Measurements from ENCODE around the gene RBM15B.

The RBM15B gene

GRCh38 chr3:51375571-51375970 lies 15.5 kb upstream of the RBM15B start:
- no peak overlapping the region for H3K27ac ChIP-seq (ENCODE audit: insufficient read depth, low read depth, low read length, poor library complexity, severe bottlenecking)
- no peaks in the 10 kb centered on the region for H3K4me1 ChIP-seq (ENCODE audit: control insufficient read depth, insufficient read depth, low read length)
- no peaks in the 10 kb centered on the region for H3K9me3 ChIP-seq (ENCODE audit: control insufficient read depth, low read length)
- no peaks in the 10 kb centered on the region for H3K27me3 ChIP-seq (ENCODE audit: control insufficient read depth, insufficient read depth, low read length, poor library complexity, severe bottlenecking)
- no peak overlapping the region for H3K4me3 ChIP-seq (ENCODE audit: insufficient read depth, low read depth, low read length)
- no peaks in the 10 kb centered on the region for H3K36me3 ChIP-seq (ENCODE audit: control insufficient read depth, insufficient read depth, low read length)
- WGBS, 2 experiments, result 90 to 94% methylated on average over 8 of the region's 8 CpGs

- Histone ChIP-seq H3K36me3 (ENCODE audit: control insufficient read depth, insufficient read depth, low read length) (no peaks in the 10 kb centered on the region), H3K27me3 (ENCODE audit: control insufficient read depth, insufficient read depth, low read length, poor library complexity, severe bottlenecking) (no peaks in the 10 kb centered on the region), H3K9me3 (ENCODE audit: control insufficient read depth, low read length) (no peaks in the 10 kb centered on the region), H3K4me1 (ENCODE audit: control insufficient read depth, insufficient read depth, low read length) (no peaks in the 10 kb centered on the region), H3K4me3 (ENCODE audit: insufficient read depth, low read depth, low read length) (no peak overlapping the region), H3K27ac (ENCODE audit: insufficient read depth, low read depth, low read length, poor library complexity, severe bottlenecking) (no peak overlapping the region)
- WGBS, 2 experiments, result 95% methylated on average over 5 of the region's 5 CpGs
Observed at GRCh38 chr3:51378065-51378464, 13.0 kb upstream of the RBM15B start.

DNA sequence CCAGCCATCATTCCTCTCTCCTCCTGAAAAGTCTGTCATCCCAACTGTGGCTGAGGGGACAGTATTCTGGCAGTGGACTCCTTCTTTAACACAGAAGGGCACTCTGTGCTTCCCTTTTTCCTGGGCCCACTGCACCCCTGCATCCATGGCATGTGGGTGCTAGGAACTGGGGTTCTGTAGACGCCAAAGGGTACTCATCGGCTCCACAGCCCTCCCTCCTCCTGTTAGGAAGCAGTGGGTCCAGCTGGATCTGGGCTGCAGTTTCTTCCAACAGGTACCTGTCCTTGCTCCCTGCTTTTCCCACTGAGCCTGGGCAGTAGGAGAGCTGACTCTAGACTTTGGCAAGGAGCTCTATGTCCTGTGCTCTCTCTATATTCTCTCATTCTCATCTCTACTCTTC lies 12.4 kb upstream of the RBM15B start:
- no peaks in the 10 kb centered on the region for H3K27me3 ChIP-seq (ENCODE audit: control insufficient read depth, insufficient read depth, low read length, poor library complexity, severe bottlenecking)
- no peaks in the 10 kb centered on the region for H3K4me1 ChIP-seq (ENCODE audit: control insufficient read depth, insufficient read depth, low read length)
- no peaks in the 10 kb centered on the region for H3K9me3 ChIP-seq (ENCODE audit: control insufficient read depth, low read length)
- H3K36me3 ChIP-seq (ENCODE audit: control insufficient read depth, insufficient read depth, low read length), result no peaks in the 10 kb centered on the region
- no peak overlapping the region for H3K4me3 ChIP-seq (ENCODE audit: insufficient read depth, low read depth, low read length)
- H3K27ac ChIP-seq (ENCODE audit: insufficient read depth, low read depth, low read length, poor library complexity, severe bottlenecking), result no peak overlapping the region
- WGBS, 2 experiments, result 92 to 96% methylated on average over 2 of the region's 2 CpGs

GRCh38 chr3:51379301-51379700 lies 11.8 kb upstream of the RBM15B start:
- H3K4me3 ChIP-seq (ENCODE audit: insufficient read depth, low read depth, low read length), result no peak overlapping the region
- H3K27ac ChIP-seq (ENCODE audit: insufficient read depth, low read depth, low read length, poor library complexity, severe bottlenecking), result no peak overlapping the region
- H3K4me1 ChIP-seq (ENCODE audit: control insufficient read depth, insufficient read depth, low read length), result no peaks in the 10 kb centered on the region
- no peaks in the 10 kb centered on the region for H3K27me3 ChIP-seq (ENCODE audit: control insufficient read depth, insufficient read depth, low read length, poor library complexity, severe bottlenecking)
- no peaks in the 10 kb centered on the region for H3K36me3 ChIP-seq (ENCODE audit: control insufficient read depth, insufficient read depth, low read length)
- H3K9me3 ChIP-seq (ENCODE audit: control insufficient read depth, low read length), result no peaks in the 10 kb centered on the region
- 89% methylated on average over 8 of the region's 8 CpGs for WGBS, 2 experiments

DNA sequence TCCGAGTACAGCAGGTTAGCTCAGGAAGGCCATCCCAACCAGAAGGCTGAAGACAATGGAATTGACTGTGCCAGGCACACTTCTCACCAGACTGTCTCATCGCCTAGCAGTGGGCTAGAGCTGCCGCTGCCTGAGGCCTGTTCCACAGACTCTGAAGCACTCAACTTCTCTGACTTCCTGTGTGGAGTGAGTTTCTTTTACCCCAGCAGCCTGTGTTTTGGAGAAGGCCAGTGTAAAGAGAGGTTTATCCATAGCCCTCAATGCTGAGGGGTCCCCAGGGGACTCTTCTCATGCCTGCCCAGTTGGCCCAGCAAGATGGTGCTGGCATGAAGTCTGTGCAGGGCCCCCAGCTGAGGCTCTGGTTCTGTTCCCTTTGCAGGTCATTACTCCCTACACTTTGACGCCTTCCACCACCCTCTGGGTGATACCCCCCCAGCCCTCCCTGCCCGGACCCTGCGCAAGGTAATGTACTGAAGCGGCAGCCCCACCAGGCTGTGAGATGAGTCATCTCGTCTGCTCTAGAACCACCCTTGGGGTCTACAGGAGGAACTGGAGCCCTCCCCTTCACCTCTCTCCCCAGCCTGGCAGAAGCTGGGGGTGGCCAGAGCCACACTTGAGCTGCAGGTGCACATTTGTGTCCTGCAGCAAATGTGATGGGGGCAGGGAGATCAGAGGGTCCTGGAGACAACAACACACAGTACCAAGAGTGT lies 11.2 kb upstream of the RBM15B start:
- 90 to 94% methylated on average over 8 of the region's 8 CpGs for WGBS, 2 experiments
- no peaks in the 10 kb centered on the region for H3K36me3 ChIP-seq (ENCODE audit: control insufficient read depth, insufficient read depth, low read length)
- no peak overlapping the region for H3K4me3 ChIP-seq (ENCODE audit: insufficient read depth, low read depth, low read length)
- no peaks in the 10 kb centered on the region for H3K4me1 ChIP-seq (ENCODE audit: control insufficient read depth, insufficient read depth, low read length)
- H3K9me3 ChIP-seq (ENCODE audit: control insufficient read depth, low read length), result no peaks in the 10 kb centered on the region
- H3K27me3 ChIP-seq (ENCODE audit: control insufficient read depth, insufficient read depth, low read length, poor library complexity, severe bottlenecking), result no peaks in the 10 kb centered on the region
- no peak overlapping the region for H3K27ac ChIP-seq (ENCODE audit: insufficient read depth, low read depth, low read length, poor library complexity, severe bottlenecking)

GRCh38 chr3:51380601-51381332 lies 10.3 kb upstream of the RBM15B start:
- H3K4me3 ChIP-seq (ENCODE audit: insufficient read depth, low read depth, low read length), result no peak overlapping the region
- no peaks in the 10 kb centered on the region for H3K9me3 ChIP-seq (ENCODE audit: control insufficient read depth, low read length)
- no peaks in the 10 kb centered on the region for H3K4me1 ChIP-seq (ENCODE audit: control insufficient read depth, insufficient read depth, low read length)
- H3K27me3 ChIP-seq (ENCODE audit: control insufficient read depth, insufficient read depth, low read length, poor library complexity, severe bottlenecking), result no peaks in the 10 kb centered on the region
- no peak overlapping the region for H3K27ac ChIP-seq (ENCODE audit: insufficient read depth, low read depth, low read length, poor library complexity, severe bottlenecking)
- no peaks in the 10 kb centered on the region for H3K36me3 ChIP-seq (ENCODE audit: control insufficient read depth, insufficient read depth, low read length)
- WGBS, 2 experiments, result 93 to 94% methylated on average over 15 of the region's 15 CpGs

DNA sequence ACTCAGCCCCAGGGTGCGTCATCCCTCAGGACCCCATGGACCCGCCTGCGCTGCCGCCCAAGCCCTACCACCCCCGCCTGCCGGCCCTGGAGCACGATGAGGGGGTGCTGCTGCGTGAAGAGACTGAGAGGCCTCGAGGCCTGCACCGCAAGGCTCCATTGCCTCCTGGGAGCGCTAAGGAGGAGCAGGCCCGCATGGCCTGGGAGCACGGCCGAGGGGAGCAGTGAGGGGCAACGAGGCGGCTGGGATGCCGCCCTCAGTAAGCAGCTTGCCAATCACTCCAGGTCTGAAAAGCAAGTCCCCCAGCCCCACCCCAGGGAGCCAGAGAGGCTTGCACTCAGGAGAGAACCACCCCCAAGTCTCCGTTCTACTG lies 9.8 kb upstream of the RBM15B start:
- peaks cover 4% of the 10 kb centered on the region for H3K4me1 ChIP-seq (ENCODE audit: control insufficient read depth, insufficient read depth, low read length)
- no peak overlapping the region for H3K4me3 ChIP-seq (ENCODE audit: insufficient read depth, low read depth, low read length)
- no peaks in the 10 kb centered on the region for H3K9me3 ChIP-seq (ENCODE audit: control insufficient read depth, low read length)
- 93 to 95% methylated on average over 18 of the region's 18 CpGs for WGBS, 2 experiments
- H3K36me3 ChIP-seq (ENCODE audit: control insufficient read depth, insufficient read depth, low read length), result no peaks in the 10 kb centered on the region
- H3K27ac ChIP-seq (ENCODE audit: insufficient read depth, low read depth, low read length, poor library complexity, severe bottlenecking), result no peak overlapping the region
- H3K27me3 ChIP-seq (ENCODE audit: control insufficient read depth, insufficient read depth, low read length, poor library complexity, severe bottlenecking), result no peaks in the 10 kb centered on the region

GRCh38 chr3:51382076-51382745 lies 8.9 kb upstream of the RBM15B start:
- Histone ChIP-seq H3K4me3 (ENCODE audit: insufficient read depth, low read depth, low read length) (no peak overlapping the region), H3K4me1 (ENCODE audit: control insufficient read depth, insufficient read depth, low read length) (peaks cover 9% of the 10 kb centered on the region), H3K27ac (ENCODE audit: insufficient read depth, low read depth, low read length, poor library complexity, severe bottlenecking) (no peak overlapping the region), H3K36me3 (ENCODE audit: control insufficient read depth, insufficient read depth, low read length) (no peaks in the 10 kb centered on the region), H3K27me3 (ENCODE audit: control insufficient read depth, insufficient read depth, low read length, poor library complexity, severe bottlenecking) (no peaks in the 10 kb centered on the region), H3K9me3 (ENCODE audit: control insufficient read depth, low read length) (no peaks in the 10 kb centered on the region)
- 88 to 94% methylated on average over 4 of the region's 4 CpGs for WGBS, 2 experiments

DNA sequence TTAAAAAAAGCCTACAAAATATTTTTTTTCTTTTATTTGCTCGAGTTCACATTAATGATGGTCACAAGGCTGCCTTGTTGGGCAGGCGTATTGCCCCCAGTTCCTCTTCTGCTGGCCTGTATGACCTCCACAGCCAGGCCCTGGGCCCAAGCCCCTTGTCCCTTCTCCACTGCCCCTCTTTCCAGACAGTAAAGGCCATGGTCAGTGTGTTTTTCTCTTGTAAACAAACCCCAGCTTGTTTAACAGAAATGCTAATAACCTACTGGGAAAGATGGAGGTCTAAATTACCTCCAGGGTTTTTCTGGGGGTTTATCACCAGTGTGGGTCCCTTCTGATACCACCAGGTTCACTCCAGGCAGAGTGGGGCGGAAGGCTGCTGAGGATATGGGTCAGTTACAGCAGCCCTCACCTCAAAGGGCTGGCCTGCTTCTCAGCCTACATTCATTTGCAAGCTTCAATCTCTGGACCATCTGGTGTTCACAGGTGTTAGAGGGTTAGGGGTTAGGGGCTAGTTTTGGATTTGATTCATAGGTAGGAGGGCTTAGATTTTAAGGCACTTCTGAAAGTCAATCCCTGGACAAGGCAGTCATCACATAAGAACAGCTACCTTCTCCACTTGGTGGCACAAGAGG lies 8.0 kb upstream of the RBM15B start:
- no peaks in the 10 kb centered on the region for H3K9me3 ChIP-seq (ENCODE audit: control insufficient read depth, low read length)
- H3K27ac ChIP-seq (ENCODE audit: insufficient read depth, low read depth, low read length, poor library complexity, severe bottlenecking), result no peak overlapping the region
- WGBS, 2 experiments, result 94 to 95% methylated on average over 3 of the region's 3 CpGs
- peaks cover 7% of the 10 kb centered on the region for H3K36me3 ChIP-seq (ENCODE audit: control insufficient read depth, insufficient read depth, low read length)
- H3K27me3 ChIP-seq (ENCODE audit: control insufficient read depth, insufficient read depth, low read length, poor library complexity, severe bottlenecking), result no peaks in the 10 kb centered on the region
- H3K4me3 ChIP-seq (ENCODE audit: insufficient read depth, low read depth, low read length), result peak overlapping the region; percentile 98
- H3K4me1 ChIP-seq (ENCODE audit: control insufficient read depth, insufficient read depth, low read length), result peaks cover 13% of the 10 kb centered on the region
